Endodermal cell (in vitro differentiated cells): ENCODE data around the gene NAV2. TPM values are rescaled to one million over a fixed set of nuclear protein-coding genes. Genes with fewer than 3 reads are reported as not detected.

Experiments
- DNase-seq: peaks from one replicate; pipeline ENCODE4 v3.0.0-alpha.2; 2017
- H3K27ac ChIP-seq: 2 replicates; pipeline ENCODE4 v1.5.1; 2013; ENCODE audit warnings: mild to moderate bottlenecking, low read depth, low read length, moderate library complexity
- H3K27me3 ChIP-seq: 2 replicates; pipeline ENCODE4 v1.6.1; 2013; ENCODE audit warnings: mild to moderate bottlenecking, low read length, moderate library complexity; ENCODE audit not compliant: insufficient read depth, control insufficient read depth, poor library complexity, severe bottlenecking
- H3K36me3 ChIP-seq: 2 replicates; pipeline ENCODE4 v1.7.0; 2013; ENCODE audit warnings: mild to moderate bottlenecking, low read length, moderate library complexity; ENCODE audit not compliant: control insufficient read depth, insufficient read depth
- H3K4me1 ChIP-seq: one replicate; pipeline ENCODE4 v1.7.0; 2013; ENCODE audit warnings: low read length; ENCODE audit not compliant: control insufficient read depth, insufficient read depth
- H3K4me3 ChIP-seq: 2 replicates; pipeline ENCODE4 v1.5.1; 2013; ENCODE audit warnings: mild to moderate bottlenecking, low read length, moderate library complexity
- H3K9ac ChIP-seq: 2 replicates; pipeline ENCODE4 v1.6.1; 2013; ENCODE audit warnings: mild to moderate bottlenecking, low read length, moderate library complexity; ENCODE audit not compliant: poor library complexity, severe bottlenecking; ENCODE audit errors: extremely low read depth
- H3K9me3 ChIP-seq: 2 replicates; pipeline ENCODE4 v1.6.1; 2013; ENCODE audit warnings: mild to moderate bottlenecking, low read length, moderate library complexity; ENCODE audit not compliant: control insufficient read depth
- H3K27ac Mint-ChIP-seq: 2 replicates; pipeline ENCODE4 v1.8.0; 2020; ENCODE audit warnings: mixed read lengths
- H3K27me3 Mint-ChIP-seq: 2 replicates; pipeline ENCODE4 v1.8.0; 2021; ENCODE audit warnings: mild to moderate bottlenecking, mixed read lengths; ENCODE audit not compliant: insufficient read depth
- H3K36me3 Mint-ChIP-seq: 2 replicates; pipeline ENCODE4 v1.8.0; 2020; ENCODE audit warnings: low read depth, mixed read lengths
- H3K4me1 Mint-ChIP-seq: 2 replicates; pipeline ENCODE4 v1.8.0; 2020; ENCODE audit warnings: mixed read lengths
- H3K4me3 Mint-ChIP-seq: 2 replicates; pipeline ENCODE4 v1.8.0; 2020; ENCODE audit warnings: mild to moderate bottlenecking, moderate library complexity, mixed read lengths
- H3K9me3 Mint-ChIP-seq: 2 replicates; pipeline ENCODE4 v1.8.0; 2020; ENCODE audit warnings: mild to moderate bottlenecking, mixed read lengths
- CTCF ChIP-seq: fragments of 200-600 bp; sonication (generic); conservative IDR thresholded peaks from 2 replicates; pipeline ENCODE4 v1.5.0; 2021; ENCODE audit warnings: antibody characterized with exemption, mild to moderate bottlenecking
- WGBS, 2 experiments: methylation state at CpG; one replicate each; pipeline versions ENCODE4 v1.1.5 to v1.1.7; 2013; ENCODE audit warnings: missing lambda C conversion rate in 2 of 2, mixed read lengths in 1 of 2; ENCODE audit not compliant: insufficient coverage in 1 of 2, insufficient read length in 1 of 2; 5-methylcytosine and 5-hydroxymethylcytosine counted together
- total RNA-seq, 2 donors: library from RNA; stranded (reverse); fragmentation: NEBNext Ultra II Directional in 1 of 2; extraction: Animal tissue kit (Norgen Biotek cat#: 25700) in 1 of 2; gene quantifications; 2 replicates in 1 of 2; 3 replicates in 1 of 2; pipeline ENCODE4 v1.2.1, GENCODE V29; 2021

The NAV2 gene
- total RNA-seq, 2 donors from 2014 or later, result 37.1 to 42.4 TPM

DNA sequence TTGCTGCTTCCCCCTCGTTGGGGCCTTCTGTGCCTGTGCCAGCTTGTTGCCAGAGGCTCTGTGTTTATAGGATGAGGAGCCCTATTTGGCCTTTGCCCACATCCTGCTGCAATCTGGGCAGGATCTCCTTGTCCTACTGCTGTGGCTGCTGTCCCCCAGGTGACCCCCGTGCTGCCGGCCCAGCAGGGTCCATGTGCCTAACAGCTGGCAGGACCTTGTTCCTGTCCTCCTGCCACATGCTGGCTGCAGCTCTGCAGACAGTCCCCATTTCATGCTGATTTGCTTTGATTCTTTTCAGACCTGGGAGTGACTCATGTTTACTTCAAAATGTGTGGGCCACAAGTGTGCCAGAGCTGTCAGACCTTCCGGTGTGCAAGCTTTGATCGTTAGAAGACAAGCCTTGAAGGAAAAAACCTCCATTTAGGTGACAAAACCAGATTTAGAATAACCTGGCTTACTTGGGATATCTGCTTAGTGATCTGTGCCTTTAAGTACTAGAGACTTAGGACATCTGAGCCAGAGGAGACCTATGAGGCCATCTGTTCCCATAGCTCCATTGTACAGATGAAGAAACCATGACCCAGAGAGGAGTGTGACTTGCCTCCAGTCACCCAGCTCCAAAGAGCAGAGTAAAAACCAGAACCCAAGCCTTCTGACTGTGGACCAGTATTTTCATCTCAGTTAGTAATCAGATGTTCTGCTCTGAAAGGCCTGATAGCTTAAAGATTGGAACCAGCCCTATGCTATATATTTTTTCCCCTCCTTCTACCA lies 11.1 kb downstream of the NAV2 start:
- Histone ChIP-seq H3K9me3 (no peaks in the 10 kb centered on the region), H3K27ac (no peak overlapping the region), H3K4me1 (no peaks in the 10 kb centered on the region), H3K9ac (no peak overlapping the region), H3K27me3 (peaks cover 4% of the 10 kb centered on the region), H3K36me3 (no peaks in the 10 kb centered on the region), H3K4me3 (no peak overlapping the region)
- 61 to 69% methylated on average over 4 to 5 of the region's 5 CpGs for WGBS, 2 experiments
- no peak for TF ChIP-seq CTCF
- Mint-ChIP-seq H3K27me3 (peaks cover 5% of the 10 kb centered on the region), H3K4me3 (no peak overlapping the region), H3K9me3 (no peaks in the 10 kb centered on the region), H3K27ac (no peak overlapping the region), H3K4me1 (no peaks in the 10 kb centered on the region), H3K36me3 (no peaks in the 10 kb centered on the region)
- no peak for DNase-seq

- H3K27me3 Mint-ChIP-seq, result peaks cover 5% of the 10 kb centered on the region
- Histone ChIP-seq H3K27me3 (peaks cover 4% of the 10 kb centered on the region), H3K4me1 (no peaks in the 10 kb centered on the region), H3K9ac (no peak overlapping the region), H3K27ac (no peak overlapping the region), H3K9me3 (no peaks in the 10 kb centered on the region), H3K4me3 (no peak overlapping the region), H3K36me3 (no peaks in the 10 kb centered on the region)
- no peak for TF ChIP-seq CTCF
- no peak for DNase-seq
- H3K4me3 Mint-ChIP-seq, result no peak overlapping the region
- no peaks in the 10 kb centered on the region for H3K36me3 Mint-ChIP-seq
- no peaks in the 10 kb centered on the region for H3K4me1 Mint-ChIP-seq
- 95 to 100% methylated on average over 2 of the region's 2 CpGs for WGBS, 2 experiments
- H3K27ac Mint-ChIP-seq, result no peak overlapping the region
- H3K9me3 Mint-ChIP-seq, result no peaks in the 10 kb centered on the region
These were observed 12.1 kb downstream of the NAV2 start for GRCh38 chr11:19724765-19725164.

DNA sequence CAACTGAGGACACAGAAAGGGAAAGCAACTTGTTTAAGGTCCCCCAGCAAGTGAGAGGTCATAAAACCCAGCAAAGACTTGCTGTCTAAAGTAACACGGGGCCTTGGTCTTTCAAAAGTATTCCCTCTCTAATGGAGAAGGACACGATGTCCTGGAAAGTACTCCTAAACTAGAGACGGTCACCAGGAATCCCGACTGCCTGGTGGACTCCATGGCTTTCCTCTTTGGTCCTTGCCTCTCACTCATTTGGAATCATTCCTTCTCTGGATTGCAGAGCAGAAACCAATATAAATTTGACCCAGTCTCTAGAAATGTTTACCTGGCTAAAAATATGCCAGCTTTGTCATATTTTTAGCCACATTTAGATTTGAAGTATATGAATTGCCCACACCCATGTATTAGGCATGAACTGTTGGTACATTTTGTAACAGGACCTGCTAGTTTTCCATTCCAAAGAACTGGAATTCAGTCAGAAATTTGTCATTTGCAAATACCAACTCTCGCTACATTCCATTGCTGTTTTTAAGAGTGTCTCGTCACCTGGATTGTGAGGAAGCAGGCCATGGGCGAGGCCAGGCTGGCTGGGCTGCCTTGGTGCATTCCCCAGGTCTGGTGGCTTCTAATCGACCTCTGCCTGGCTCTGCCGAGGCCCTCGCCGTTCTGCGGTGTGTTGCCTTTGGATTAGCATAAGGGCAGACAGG lies 12.9 kb downstream of the NAV2 start:
- no peaks in the 10 kb centered on the region for H3K9me3 ChIP-seq
- WGBS, 2 experiments, result 90 to 99% methylated on average over 7 to 12 of the region's 12 CpGs
- no peak overlapping the region for H3K9ac ChIP-seq
- H3K4me3 Mint-ChIP-seq, result no peak overlapping the region
- no peak overlapping the region for H3K27ac Mint-ChIP-seq
- DNase-seq, result no peak
- H3K4me1 Mint-ChIP-seq, result no peaks in the 10 kb centered on the region
- H3K4me1 ChIP-seq, result no peaks in the 10 kb centered on the region
- no peaks in the 10 kb centered on the region for H3K36me3 Mint-ChIP-seq
- no peak overlapping the region for H3K27ac ChIP-seq
- H3K9me3 Mint-ChIP-seq, result no peaks in the 10 kb centered on the region
- H3K27me3 Mint-ChIP-seq, result peaks cover 5% of the 10 kb centered on the region
- H3K36me3 ChIP-seq, result no peaks in the 10 kb centered on the region
- no peak overlapping the region for H3K4me3 ChIP-seq
- TF ChIP-seq CTCF, result no peak
- peaks cover 4% of the 10 kb centered on the region for H3K27me3 ChIP-seq
